Measurements from ENCODE around the gene BMP2. TPM values are rescaled to one million over a fixed set of nuclear protein-coding genes. Genes with fewer than 3 reads are reported as not detected.

BMP2 gene
- total RNA-seq, 1 experiment from 2014 or later: not detected

DNA sequence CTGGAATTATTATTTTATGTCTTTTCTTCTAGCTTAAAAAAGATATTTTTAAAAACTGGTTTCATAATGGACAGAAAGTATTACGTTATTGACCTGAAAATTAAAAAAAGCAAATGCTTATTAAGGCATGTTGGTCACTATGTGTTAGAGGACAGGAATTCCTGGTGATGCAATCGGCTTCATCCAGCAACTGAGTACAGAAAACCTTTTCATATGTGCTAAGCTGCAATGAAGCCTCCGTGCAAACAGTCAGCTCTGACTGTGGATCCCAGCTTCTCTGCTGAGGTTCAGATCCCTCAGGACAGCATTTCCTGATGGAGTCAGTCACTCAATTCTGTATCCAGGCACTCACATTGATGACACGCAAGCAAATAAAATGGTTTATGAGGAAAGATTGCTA is 22.7 kb upstream of the BMP2 start:
- Histone ChIP-seq H3K4me3 (ENCODE audit: low read depth, low read length, poor library complexity, severe bottlenecking) (no peak overlapping the region), H3K27me3 (replicated peaks; ENCODE audit: insufficient read depth, low read depth, low read length, poor library complexity) (peaks cover 12% of the 10 kb centered on the region), H3K36me3 (ENCODE audit: insufficient read depth, low read length, poor library complexity, severe bottlenecking) (no peaks in the 10 kb centered on the region), H3K9me3 (ENCODE audit: low read depth, low read length, poor library complexity, severe bottlenecking) (no peaks in the 10 kb centered on the region), H3K4me1 (ENCODE audit: insufficient read depth, low read length, poor library complexity, severe bottlenecking) (no peaks in the 10 kb centered on the region), H3K27ac (ENCODE audit: low read depth, low read length, poor library complexity, severe bottlenecking) (no peak overlapping the region)
- DNase-seq (ENCODE audit: low spot score): no peak
- ChIA-PET POLR2A (ENCODE audit: low non-redundant PET) (no interaction called here), CTCF (no interaction called here)
- no TSS peak for BruUV-seq (replicated peaks)
- intact Hi-C loops (cut with micrococcal nuclease; ENCODE audit: unreplicated experiment): no loop called here
- TF ChIP-seq EZH2 (IDR thresholded peaks at IDR 0.05; ENCODE audit: borderline replicate concordance, low read depth, low read length, poor library complexity, severe bottlenecking): no peak
- TF ChIP-seq, protein P1, sequence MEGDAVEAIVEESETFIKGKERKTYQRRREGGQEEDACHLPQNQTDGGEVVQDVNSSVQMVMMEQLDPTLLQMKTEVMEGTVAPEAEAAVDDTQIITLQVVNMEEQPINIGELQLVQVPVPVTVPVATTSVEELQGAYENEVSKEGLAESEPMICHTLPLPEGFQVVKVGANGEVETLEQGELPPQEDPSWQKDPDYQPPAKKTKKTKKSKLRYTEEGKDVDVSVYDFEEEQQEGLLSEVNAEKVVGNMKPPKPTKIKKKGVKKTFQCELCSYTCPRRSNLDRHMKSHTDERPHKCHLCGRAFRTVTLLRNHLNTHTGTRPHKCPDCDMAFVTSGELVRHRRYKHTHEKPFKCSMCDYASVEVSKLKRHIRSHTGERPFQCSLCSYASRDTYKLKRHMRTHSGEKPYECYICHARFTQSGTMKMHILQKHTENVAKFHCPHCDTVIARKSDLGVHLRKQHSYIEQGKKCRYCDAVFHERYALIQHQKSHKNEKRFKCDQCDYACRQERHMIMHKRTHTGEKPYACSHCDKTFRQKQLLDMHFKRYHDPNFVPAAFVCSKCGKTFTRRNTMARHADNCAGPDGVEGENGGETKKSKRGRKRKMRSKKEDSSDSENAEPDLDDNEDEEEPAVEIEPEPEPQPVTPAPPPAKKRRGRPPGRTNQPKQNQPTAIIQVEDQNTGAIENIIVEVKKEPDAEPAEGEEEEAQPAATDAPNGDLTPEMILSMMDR (conservative IDR thresholded peaks at IDR 0.05; ENCODE audit: low read depth, low read length): no peak

- no peak overlapping the region for H3K4me3 ChIP-seq (ENCODE audit: low read depth, low read length, poor library complexity, severe bottlenecking)
- ChIA-PET POLR2A (ENCODE audit: low non-redundant PET) (no interaction called here), CTCF (no interaction called here)
- TF ChIP-seq, protein P1 (conservative IDR thresholded peaks at IDR 0.05; ENCODE audit: low read depth, low read length): no peak
- H3K4me1 ChIP-seq (ENCODE audit: insufficient read depth, low read length, poor library complexity, severe bottlenecking): no peaks in the 10 kb centered on the region
- H3K36me3 ChIP-seq (ENCODE audit: insufficient read depth, low read length, poor library complexity, severe bottlenecking): no peaks in the 10 kb centered on the region
- peaks cover 12% of the 10 kb centered on the region for H3K27me3 ChIP-seq (replicated peaks; ENCODE audit: insufficient read depth, low read depth, low read length, poor library complexity)
- BruUV-seq (replicated peaks): no TSS peak
- no peaks in the 10 kb centered on the region for H3K9me3 ChIP-seq (ENCODE audit: low read depth, low read length, poor library complexity, severe bottlenecking)
- intact Hi-C loops (cut with micrococcal nuclease; ENCODE audit: unreplicated experiment): no loop called here
- no peak overlapping the region for H3K27ac ChIP-seq (ENCODE audit: low read depth, low read length, poor library complexity, severe bottlenecking)
- DNase-seq (ENCODE audit: low spot score): no peak
Observed at GRCh38 chr20:6746901-6747609, 20.4 kb upstream of the BMP2 start.

- Histone ChIP-seq H3K27ac (ENCODE audit: low read depth, low read length, poor library complexity, severe bottlenecking) (no peak overlapping the region), H3K9me3 (ENCODE audit: low read depth, low read length, poor library complexity, severe bottlenecking) (no peaks in the 10 kb centered on the region), H3K36me3 (ENCODE audit: insufficient read depth, low read length, poor library complexity, severe bottlenecking) (no peaks in the 10 kb centered on the region), H3K4me1 (ENCODE audit: insufficient read depth, low read length, poor library complexity, severe bottlenecking) (no peaks in the 10 kb centered on the region), H3K27me3 (replicated peaks; ENCODE audit: insufficient read depth, low read depth, low read length, poor library complexity) (peaks cover 12% of the 10 kb centered on the region), H3K4me3 (ENCODE audit: low read depth, low read length, poor library complexity, severe bottlenecking) (no peak overlapping the region)
- POLR2A ChIA-PET (ENCODE audit: low non-redundant PET): no interaction called here
- CTCF ChIA-PET: no interaction called here
- intact Hi-C loops (cut with micrococcal nuclease; ENCODE audit: unreplicated experiment): no loop called here
- no peak for TF ChIP-seq EZH2 (IDR thresholded peaks at IDR 0.05; ENCODE audit: borderline replicate concordance, low read depth, low read length, poor library complexity, severe bottlenecking)
- TF ChIP-seq, protein P1 (conservative IDR thresholded peaks at IDR 0.05; ENCODE audit: low read depth, low read length): no peak
- BruUV-seq (replicated peaks): no TSS peak
- DNase-seq (ENCODE audit: low spot score): no peak
Observed at GRCh38 chr20:6750438-6750837, 17.0 kb upstream of the BMP2 start.
